ENCODE measurements around the gene GLI3. TPM values are rescaled to one million over a fixed set of nuclear protein-coding genes. Genes with fewer than 3 reads are reported as not detected.

Gene GLI3
- total and polyA plus RNA-seq, 2 of the 4 experiments (the other 2 are of a cell fraction) = 1.3 to 3.9 TPM

DNA sequence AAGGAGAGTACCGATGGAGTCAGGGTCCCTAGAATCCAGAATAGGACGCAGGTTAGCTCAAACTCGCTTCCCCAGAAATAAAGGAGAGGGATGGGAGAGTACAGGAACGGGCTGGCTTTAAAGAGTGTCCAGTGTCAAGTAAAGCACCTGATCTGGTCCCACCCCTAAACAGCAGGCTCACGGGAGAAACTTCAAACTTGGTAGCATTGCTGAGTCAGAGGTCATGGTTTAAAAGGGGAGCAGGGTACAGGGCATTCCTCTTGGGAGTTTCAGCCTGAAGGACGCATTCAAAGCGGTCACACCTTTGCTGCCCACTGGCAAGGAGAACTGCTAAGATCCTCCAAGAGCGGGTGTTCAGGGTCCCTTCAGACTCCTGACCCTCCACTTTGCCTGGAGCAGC, 140.7 kb downstream of the GLI3 start:
- Histone ChIP-seq H4K91ac (ENCODE audit: insufficient read depth, low read depth, low read length) (peak overlapping the region; percentile 26; the same call in 1 of the 2 replicates), H2BK20ac (ENCODE audit: low read depth, low read length) (0 out of 2 replicates have a peak overlapping the region, but pooled peaks have one; percentile 17), H3K9me3 (ENCODE audit: control insufficient read depth, insufficient read depth, low read length) (no peaks in the 10 kb centered on the region), H3K27ac (ENCODE audit: insufficient read depth, low read length) (peak overlapping the region; percentile 56; the same call in 1 of the 2 replicates), H3K14ac (replicated peaks; ENCODE audit: low read depth, low read length) (0 out of 2 replicates have a peak overlapping the region, but pooled peaks have one; percentile 0), H3K9ac (ENCODE audit: low read depth, low read length) (no peak overlapping the region; the same call in 1 of the 2 replicates), H2BK5ac (ENCODE audit: low read depth, low read length, poor library complexity, severe bottlenecking) (no peak overlapping the region), H3K18ac (ENCODE audit: low read depth, low read length) (peak overlapping the region; percentile 7; the same call in 1 of the 2 replicates), H2BK120ac (ENCODE audit: low read depth, low read length) (0 out of 2 replicates have a peak overlapping the region, but pooled peaks have one; percentile 1), H3K9me1 (ENCODE audit: insufficient read depth, low read length) (peaks cover 24% of the 10 kb centered on the region; the same call in 1 of the 2 replicates), H3K36me3 (ENCODE audit: control insufficient read depth, insufficient read depth, low read length) (no peaks in the 10 kb centered on the region; the same call in 1 of the 2 replicates), H3K4me3 (ENCODE audit: insufficient read depth, low read depth, low read length) (no peak overlapping the region), H2AK9ac (replicated peaks; ENCODE audit: low read depth, low read length, poor library complexity) (no peak overlapping the region), H3K27me3 (ENCODE audit: control insufficient read depth, insufficient read depth, low read length) (no peaks in the 10 kb centered on the region), H2AK5ac (ENCODE audit: low read depth, low read length) (peak overlapping the region; percentile 14; the same call in 1 of the 2 replicates), H3K4me2 (ENCODE audit: low read depth, low read length) (no peak overlapping the region), H4K20me1 (ENCODE audit: insufficient read depth, low read length) (peaks cover 9% of the 10 kb centered on the region), H3K79me1 (ENCODE audit: low read depth in 1 of 2, low read length in 2 of 2) (peaks cover 0 to 42% of the 10 kb centered on the region in 2 experiments; a peak in 2 of 4 replicates), H2AFZ (replicated peaks; ENCODE audit: low read length, poor library complexity) (no peak overlapping the region), H3K56ac (ENCODE audit: extremely low read depth, insufficient read depth, low read length) (no peak overlapping the region), H3K4me1 (ENCODE audit: control insufficient read depth, insufficient read depth, low read length) (peaks cover 38% of the 10 kb centered on the region), H3K23ac (ENCODE audit: low read depth, low read length) (no peak overlapping the region), H3K4ac (ENCODE audit: low read depth, low read length) (peak overlapping the region; percentile 26; the same call in 1 of the 2 replicates), H2BK15ac (ENCODE audit: low read depth, low read length) (no peak overlapping the region; the same call in 2 of the 3 replicates), H4K8ac (ENCODE audit: low read depth in 2 of 2, low read length in 2 of 2) (peak overlapping the region in 1 of 2 experiments; percentile 3; a peak in 1 of 4 replicates), H4K5ac (ENCODE audit: low read depth, low read length) (peak overlapping the region; percentile 10; the same call in 1 of the 2 replicates)
- ATAC-seq (ENCODE audit: low read depth) (no peak), DNase-seq (no peak)
- no TSS peak for BruUV-seq (replicated peaks)
- in situ Hi-C loops (cut with MboI; ENCODE audit: low sequenced_read_pairs) (no loop called here), intact Hi-C loops (cut with micrococcal nuclease) (loop anchor here (5.0 kb wide), 1 partner anchor 136 kb away; no protein-coding TSS in a partner anchor), dilution Hi-C loops (cut with HindIII; ENCODE audit: low sequenced_read_pairs, unreplicated experiment) (no loop called here)
- ChIA-PET POLR2A (ENCODE audit: unreplicated experiment) (no interaction called here), CTCF (interaction anchor here (0.6 to 0.8 kb wide), 2 partner anchors 25 to 39 kb away, joined by 3 read pairs; no protein-coding TSS in a partner anchor)
- WGBS, 2 experiments (ENCODE audit: extremely low coverage in 2 of 2, insufficient read length in 1 of 2) = 40% methylated on average over 1 of the region's 8 CpGs; no CpG with 5 or more reads in 1 of the 2 experiments
- TF ChIP-seq RAD21 (IDR thresholded peaks at IDR 0.05; ENCODE audit: low read length) (no peak), FOS (IDR thresholded peaks at IDR 0.05; ENCODE audit: low read depth, low read length) (no peak), MAFK (IDR thresholded peaks at IDR 0.05; ENCODE audit: low read depth, low read length) (no peak)

All from IMR-90 (cell line).